HG02981 (cell line): ENCODE data around the gene TBC1D32.
"Not testable (repeated sequence)": the region's sequence is repeated elsewhere in the genome, so short reads cannot be mapped to it uniquely, and the experiment has no call there.

ENCODE experiments used
- ATAC-seq: cut with Tn5 transposase; IDR thresholded peaks from one replicate; pipeline ENCODE4 v1.9.1; 2021; ENCODE audit warnings: mild to moderate bottlenecking, moderate library complexity; ENCODE audit not compliant: unreplicated experiment

Gene TBC1D32

GRCh38 chr6:121334299-121335086 lies at the start of gene TBC1D32:
TSS of gene TBC1D32 (minus strand) at chr6:121334480. CDS start at chr6:121334430, 50 bp downstream.
- ATAC-seq, result peak; percentile 90

GRCh38 chr6:121383478-121383877 lies 49.2 kb upstream of the TBC1D32 start:
- no peak for ATAC-seq

- ATAC-seq, result no peak
These were observed 48.3 kb upstream of the TBC1D32 start for GRCh38 chr6:121382467-121383121.

GRCh38 chr6:121376411-121376810 lies 42.1 kb upstream of the TBC1D32 start:
- no peak for ATAC-seq

GRCh38 chr6:121374219-121374618 lies 39.9 kb upstream of the TBC1D32 start:
- not testable (repeated sequence) for ATAC-seq

GRCh38 chr6:121365536-121366521 lies 31.5 kb upstream of the TBC1D32 start:
- ATAC-seq, result no peak

GRCh38 chr6:121356575-121356974 lies 22.3 kb upstream of the TBC1D32 start:
- no peak for ATAC-seq

- no peak for ATAC-seq
These were observed 20.5 kb upstream of the TBC1D32 start for GRCh38 chr6:121354764-121355163.

GRCh38 chr6:121352941-121353340 lies 18.7 kb upstream of the TBC1D32 start:
- no peak for ATAC-seq

GRCh38 chr6:121351916-121352315 lies 17.6 kb upstream of the TBC1D32 start:
- ATAC-seq, result no peak

- no peak for ATAC-seq
These were observed 15.3 kb upstream of the TBC1D32 start for GRCh38 chr6:121349596-121349995.

- no peak for ATAC-seq
These were observed 13.2 kb upstream of the TBC1D32 start for GRCh38 chr6:121347484-121347883.

- no peak for ATAC-seq
These were observed 10.3 kb upstream of the TBC1D32 start for GRCh38 chr6:121344539-121344938.

GRCh38 chr6:121339639-121340226 lies 5.5 kb upstream of the TBC1D32 start:
- no peak for ATAC-seq

- no peak for ATAC-seq
These were observed 4.7 kb upstream of the TBC1D32 start for GRCh38 chr6:121338956-121339355.

GRCh38 chr6:121338366-121338765 lies 4.1 kb upstream of the TBC1D32 start:
- ATAC-seq, result no peak

GRCh38 chr6:121335087-121336008 lies 1.1 kb upstream of the TBC1D32 start:
- no peak for ATAC-seq

- not testable (repeated sequence) for ATAC-seq
These were observed 586 bp downstream of the TBC1D32 start for GRCh38 chr6:121333694-121334093.

- ATAC-seq, result no peak
These were observed 1.1 kb downstream of the TBC1D32 start for GRCh38 chr6:121333196-121333595.

GRCh38 chr6:121330516-121330915 lies 3.8 kb downstream of the TBC1D32 start:
- ATAC-seq, result no peak
